Kidney glomerular epithelial cell (primary cell): ENCODE data around the gene KNOP1.

Experiments used
- DNase-seq: peaks from one replicate; lab custom pipeline; 2025; lab: John Stamatoyannopoulos, UW

The KNOP1 gene

GRCh38 chr16:19707569-19708295 is 10.3 kb downstream of the KNOP1 start:
- DNase-seq = no peak

GRCh38 chr16:19706846-19707245 is 11.2 kb downstream of the KNOP1 start:
- no peak for DNase-seq

- no peak for DNase-seq
Measured at GRCh38 chr16:19705843-19706242, 12.2 kb downstream of the KNOP1 start.

- DNase-seq = no peak
Measured at GRCh38 chr16:19705146-19705501, 12.9 kb downstream of the KNOP1 start.

GRCh38 chr16:19704321-19705145 is 13.5 kb downstream of the KNOP1 start:
- peak; percentile 18 for DNase-seq

- DNase-seq = no peak
Measured at GRCh38 chr16:19703172-19703889, 14.7 kb downstream of the KNOP1 start.

GRCh38 chr16:19701091-19701490 is 16.9 kb downstream of the KNOP1 start:
- no peak for DNase-seq

GRCh38 chr16:19700319-19700781 is 17.7 kb downstream of the KNOP1 start:
- peak; percentile 77 for DNase-seq

- DNase-seq = no peak
Measured at GRCh38 chr16:19699472-19699871, 18.6 kb downstream of the KNOP1 start.

- DNase-seq = peak; percentile 50
Measured at GRCh38 chr16:19698480-19699465, 19.3 kb downstream of the KNOP1 start.

- DNase-seq = no peak
Measured at GRCh38 chr16:19697756-19698318, 20.2 kb downstream of the KNOP1 start.

- no peak for DNase-seq
Measured at GRCh38 chr16:19696961-19697360, 21.1 kb downstream of the KNOP1 start.

GRCh38 chr16:19696328-19696727 is 21.7 kb downstream of the KNOP1 start:
- peak; percentile 9 for DNase-seq

- no peak for DNase-seq
Measured at GRCh38 chr16:19694989-19695388, 23.0 kb downstream of the KNOP1 start.

- no peak for DNase-seq
Measured at GRCh38 chr16:19691161-19691711, 26.8 kb downstream of the KNOP1 start.

GRCh38 chr16:19690196-19690595 is 27.8 kb downstream of the KNOP1 start:
- DNase-seq = no peak

- DNase-seq = no peak
Measured at GRCh38 chr16:19689342-19689741, 28.7 kb downstream of the KNOP1 start.

- DNase-seq = no peak
Measured at GRCh38 chr16:19688396-19689024, 29.5 kb downstream of the KNOP1 start.

GRCh38 chr16:19687279-19687678 is 30.7 kb downstream of the KNOP1 start:
- no peak for DNase-seq

- DNase-seq = no peak
Measured at GRCh38 chr16:19685176-19685575, 32.9 kb downstream of the KNOP1 start.
